Esophagus muscularis mucosa (tissue), 4 donors: ENCODE results near the gene UBQLNL.

Experiments
- CTCF ChIP-seq, 3 experiments: fragments of 200-600 bp in 2 of 3; fragments of 450-650 bp in 1 of 3; sonication (generic) in 2 of 3; IDR thresholded peaks; one replicate each; pipeline ENCODE4 v1.5.1; 2017 to 2019; ENCODE audit warnings: antibody characterized with exemption in 3 of 3, mild to moderate bottlenecking in 2 of 3, moderate library complexity in 1 of 3
- EP300 ChIP-seq: sonication (generic); formaldehyde crosslinking; IDR thresholded peaks from one replicate; pipeline ENCODE4 v1.6.1; 2017; ENCODE audit warnings: antibody characterized with exemption
- POLR2AphosphoS5 ChIP-seq, 2 donors: sonication (generic); formaldehyde crosslinking; IDR thresholded peaks; one replicate each; pipeline ENCODE4 v1.6.1; 2017; ENCODE audit warnings: antibody characterized with exemption in 2 of 2

GRCh38 chr11:5547982-5548381 lies 31.5 kb upstream of the UBQLNL start:
- TF ChIP-seq CTCF (IDR thresholded peaks at IDR 0.05) (no peak), POLR2AphosphoS5 (IDR thresholded peaks at IDR 0.05) (no peak), EP300 (no peak)
